ENCODE measurements around the gene KIZ.

Gene KIZ

GRCh38 chr20:21175433-21175832 lies 49.6 kb downstream of the KIZ start:
- no peak for DNase-seq (ENCODE audit: low read depth in 1 of 2, low spot score in 1 of 2)

DNA sequence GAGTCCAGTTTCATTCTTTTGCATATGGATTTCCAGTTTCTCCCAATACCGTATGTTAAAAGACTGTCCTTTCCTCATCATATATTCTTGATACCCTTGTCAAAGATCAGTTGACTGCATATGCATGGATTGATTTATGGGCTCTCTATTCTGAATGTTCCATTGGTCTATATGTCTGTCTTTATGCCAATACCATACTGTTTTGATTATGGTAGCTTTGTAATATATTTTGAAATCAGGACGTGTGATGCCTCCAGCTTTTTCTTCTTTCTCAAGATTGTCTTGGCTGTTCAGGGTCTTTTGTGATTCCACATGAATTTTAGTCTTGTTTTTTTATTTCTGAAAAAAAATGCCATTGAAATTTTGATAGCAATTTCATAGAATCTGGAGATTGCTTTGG lies 51.9 kb downstream of the KIZ start:
- no peak for DNase-seq (ENCODE audit: low read depth in 1 of 2, low spot score in 1 of 2)

GRCh38 chr20:21179757-21180156 lies 53.9 kb downstream of the KIZ start:
- DNase-seq (ENCODE audit: low read depth in 1 of 2, low spot score in 1 of 2): no peak

DNA sequence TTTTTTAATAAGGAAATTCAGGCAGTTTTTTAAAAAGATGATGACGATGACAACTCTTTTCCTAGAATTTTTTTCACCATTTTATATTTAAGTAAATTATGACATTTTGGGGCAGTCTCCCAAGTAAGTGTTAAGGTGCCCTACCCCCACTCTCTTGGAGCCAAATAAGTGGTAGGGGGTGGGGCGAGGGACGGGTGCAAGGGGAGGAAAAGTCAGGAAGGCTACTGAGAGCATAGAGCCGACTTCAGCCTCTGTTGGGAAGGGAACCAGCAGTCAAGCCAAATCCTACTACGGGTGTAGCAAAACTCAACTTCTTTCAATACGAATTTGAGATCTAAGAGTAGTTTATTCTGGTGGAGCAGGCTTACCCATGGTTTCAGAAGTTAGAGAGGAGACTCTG lies 54.4 kb downstream of the KIZ start:
- DNase-seq (ENCODE audit: low read depth in 1 of 2, low spot score in 1 of 2): no peak

- no peak for DNase-seq (ENCODE audit: low read depth in 1 of 2, low spot score in 1 of 2)
These were observed 55.1 kb downstream of the KIZ start for GRCh38 chr20:21181028-21181427.

GRCh38 chr20:21182832-21183563 lies 57.1 kb downstream of the KIZ start:
- DNase-seq (ENCODE audit: low read depth in 1 of 2, low spot score in 1 of 2): no peak

- no peak for DNase-seq (ENCODE audit: low read depth in 1 of 2, low spot score in 1 of 2)
These were observed 57.8 kb downstream of the KIZ start for GRCh38 chr20:21183722-21184121.

DNA sequence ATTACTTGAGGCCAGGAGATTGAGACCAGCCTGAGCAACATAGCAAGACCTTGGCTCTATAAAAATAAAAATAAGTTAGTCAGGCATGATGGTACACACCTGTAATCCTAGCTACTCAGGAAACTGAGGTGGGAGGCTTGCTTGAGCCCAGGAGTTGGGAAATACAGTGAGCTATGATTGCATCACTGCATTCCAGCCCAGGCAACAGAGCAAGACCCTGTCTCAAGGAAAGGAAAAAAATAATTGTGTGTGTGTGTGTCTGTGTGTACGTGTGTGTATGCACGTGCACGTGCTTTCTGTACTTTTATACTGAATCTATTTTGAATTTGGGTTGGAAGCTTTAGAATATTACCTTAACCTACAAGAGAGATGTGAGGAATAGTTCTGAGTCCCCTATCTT lies 58.9 kb downstream of the KIZ start:
- DNase-seq (ENCODE audit: low read depth in 1 of 2, low spot score in 1 of 2): no peak

GRCh38 chr20:21185849-21186248 lies 60.0 kb downstream of the KIZ start:
- no peak for DNase-seq (ENCODE audit: low read depth in 1 of 2, low spot score in 1 of 2)

DNA sequence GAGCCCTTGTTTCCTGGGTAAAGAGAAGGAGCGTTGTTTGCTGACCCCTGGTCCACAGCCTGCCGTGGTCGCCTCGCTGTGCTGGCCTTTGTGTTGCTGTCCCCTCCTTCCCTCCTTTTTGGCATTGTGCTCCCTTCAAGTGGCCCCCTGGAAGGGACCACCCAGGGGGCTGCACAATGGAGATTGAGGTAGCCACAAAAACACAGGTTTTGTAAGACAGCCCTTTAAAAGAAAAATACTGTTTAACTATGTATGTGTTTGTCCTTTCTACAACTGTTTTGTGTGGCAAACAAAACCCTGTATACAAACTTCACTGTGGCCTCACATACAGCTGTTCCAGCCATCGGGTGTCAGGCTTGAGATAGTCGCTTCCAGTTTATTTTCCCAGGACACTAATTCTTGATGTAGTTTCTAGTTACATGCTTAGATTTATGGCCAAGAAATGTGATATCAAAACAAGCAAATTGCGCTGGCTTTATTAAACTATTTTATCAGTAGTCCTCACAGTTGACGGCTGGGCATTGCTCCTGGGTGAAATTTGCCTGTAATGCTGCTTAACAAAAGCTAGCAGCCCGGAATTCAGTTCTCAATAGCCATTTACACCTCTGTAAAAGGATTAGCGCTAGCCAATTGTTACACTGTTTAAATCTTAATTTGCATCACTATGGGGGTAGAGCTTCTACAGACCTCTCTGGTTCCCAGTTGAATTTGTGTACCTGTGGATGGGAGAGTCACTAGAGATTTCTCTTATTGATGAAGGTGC lies 64.1 kb downstream of the KIZ start:
- DNase-seq (ENCODE audit: low read depth in 1 of 2, low spot score in 1 of 2): no peak

- no peak for DNase-seq (ENCODE audit: low read depth in 1 of 2, low spot score in 1 of 2)
These were observed 65.0 kb downstream of the KIZ start for GRCh38 chr20:21190869-21191268.

DNA sequence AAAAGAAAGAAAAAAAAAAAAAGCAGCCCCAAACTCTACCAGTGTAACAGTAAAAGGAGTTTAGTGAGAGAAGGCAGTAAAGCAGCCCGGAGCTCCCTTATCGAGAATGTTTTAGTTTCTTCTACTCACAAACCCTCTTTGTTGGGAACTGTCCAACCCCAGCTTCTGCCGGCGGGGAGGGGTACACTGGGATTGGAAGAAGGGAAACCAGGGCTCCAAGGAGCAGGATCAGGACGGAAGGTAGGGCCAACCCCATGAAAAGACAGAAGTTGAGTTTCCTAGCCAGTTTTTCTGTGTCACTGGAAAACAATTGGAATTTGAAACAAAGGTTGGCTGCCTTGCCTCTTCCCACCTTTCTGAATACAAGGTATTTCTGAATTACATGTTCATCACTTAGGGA lies 66.0 kb downstream of the KIZ start:
- no peak for DNase-seq (ENCODE audit: low read depth in 1 of 2, low spot score in 1 of 2)

DNA sequence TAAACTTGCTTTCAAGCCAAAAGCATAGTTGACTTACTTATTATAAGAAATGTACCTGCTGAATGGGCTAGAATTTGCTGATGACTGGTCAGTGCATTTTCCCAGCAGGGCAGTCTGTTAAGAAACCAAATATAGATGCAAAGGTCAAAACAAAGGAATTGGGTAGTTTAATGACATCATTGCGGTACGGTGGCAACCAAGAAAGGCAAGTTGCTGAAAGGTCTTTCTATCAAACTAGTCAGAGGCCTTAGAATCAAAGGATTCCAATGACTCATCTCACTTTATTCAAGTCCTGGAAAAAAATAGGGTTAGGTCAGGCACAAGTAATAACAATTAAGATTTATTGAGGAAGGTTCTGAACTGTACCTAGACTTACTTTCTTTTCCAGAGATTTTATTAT lies 76.4 kb downstream of the KIZ start:
- DNase-seq (ENCODE audit: low read depth in 1 of 2, low spot score in 1 of 2): no peak

GRCh38 chr20:21203088-21203656 lies 77.3 kb downstream of the KIZ start:
- no peak for DNase-seq (ENCODE audit: low read depth in 1 of 2, low spot score in 1 of 2)

DNA sequence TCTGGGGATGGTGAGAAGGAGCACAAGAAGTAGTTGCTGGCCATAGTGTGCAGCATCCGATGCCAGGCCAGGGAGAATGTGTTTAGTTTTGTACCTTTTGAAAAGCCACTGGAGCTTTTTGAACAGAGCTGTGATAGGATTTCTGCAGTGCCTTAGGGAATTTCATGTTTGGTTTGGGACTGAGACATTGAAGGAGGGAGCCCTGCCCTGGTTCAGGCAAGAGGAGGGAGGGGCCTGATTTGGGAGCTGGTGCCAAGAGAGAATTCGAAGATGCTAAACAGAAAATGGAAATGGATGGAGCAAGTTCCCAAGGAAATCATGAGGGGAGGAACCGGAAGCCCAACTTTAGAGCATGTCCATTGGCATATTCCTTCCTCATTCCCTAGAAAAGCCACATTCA lies 80.7 kb downstream of the KIZ start:
- DNase-seq (ENCODE audit: low read depth in 1 of 2, low spot score in 1 of 2): no peak

GRCh38 chr20:21208999-21209398 lies 83.1 kb downstream of the KIZ start:
- no peak for DNase-seq (ENCODE audit: low read depth in 1 of 2, low spot score in 1 of 2)

- no peak for DNase-seq (ENCODE audit: low read depth in 1 of 2, low spot score in 1 of 2)
These were observed 83.8 kb downstream of the KIZ start for GRCh38 chr20:21209668-21210067.

- DNase-seq (ENCODE audit: low read depth in 1 of 2, low spot score in 1 of 2): no peak
These were observed 87.8 kb downstream of the KIZ start for GRCh38 chr20:21213691-21214090.

GRCh38 chr20:21214431-21214830 lies 88.5 kb downstream of the KIZ start:
- DNase-seq (ENCODE audit: low read depth in 1 of 2, low spot score in 1 of 2): no peak

GRCh38 chr20:21219686-21220085 lies 93.8 kb downstream of the KIZ start:
- DNase-seq (ENCODE audit: low read depth in 1 of 2, low spot score in 1 of 2): no peak

DNA sequence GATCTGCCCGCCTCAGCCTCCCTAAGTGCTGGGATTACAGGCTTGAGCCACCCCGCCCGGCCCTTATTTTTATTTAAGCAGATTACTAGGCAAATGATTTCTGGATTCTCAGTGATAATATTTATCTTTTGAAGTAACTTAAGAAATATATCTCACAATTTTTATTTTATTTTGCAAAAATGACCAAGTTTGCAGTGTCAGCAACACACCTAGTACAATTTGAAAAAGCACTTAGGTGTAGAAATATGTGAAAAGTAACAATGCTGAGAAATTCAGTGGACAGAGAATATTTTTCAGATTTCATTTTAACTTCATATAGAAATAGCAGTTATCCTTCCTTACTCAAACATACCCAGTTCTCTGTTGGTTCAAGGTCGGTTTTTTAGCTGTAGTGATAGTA lies 98.3 kb downstream of the KIZ start:
- no peak for DNase-seq (ENCODE audit: low read depth in 1 of 2, low spot score in 1 of 2)

DNA sequence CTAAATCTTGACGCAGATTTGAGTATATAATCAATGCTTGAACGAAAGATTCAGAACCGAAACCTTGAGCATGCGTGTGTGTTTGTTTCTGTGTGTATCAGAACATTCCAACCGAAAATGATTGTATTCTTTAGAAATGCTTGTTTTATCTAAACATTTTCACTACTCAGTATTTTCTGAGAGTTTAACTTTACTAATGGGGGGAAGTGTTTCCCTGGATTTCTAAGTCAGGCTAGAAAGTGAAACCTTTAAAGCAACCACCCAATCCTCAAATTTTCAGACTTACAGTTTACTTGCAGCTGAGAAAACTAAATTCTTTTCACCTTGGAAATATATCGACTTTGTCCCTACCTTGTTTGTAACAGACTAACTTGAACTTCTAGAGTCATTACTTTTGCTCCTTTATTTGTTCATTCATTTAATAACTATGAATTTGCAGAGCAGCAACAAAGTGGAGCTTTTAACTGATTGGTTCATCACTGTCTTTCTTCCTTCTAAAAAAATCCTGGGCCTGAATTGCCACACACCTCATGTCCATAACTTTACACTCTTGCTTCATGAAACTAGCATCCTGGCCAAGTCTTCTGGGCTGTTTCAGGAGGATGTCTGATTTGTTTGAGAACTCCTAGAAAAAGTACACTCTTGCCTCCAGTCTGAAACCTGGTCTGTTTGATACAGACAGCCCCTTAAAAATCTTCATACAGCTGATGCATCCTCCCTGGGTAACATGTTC lies 99.5 kb downstream of the KIZ start:
- no peak for DNase-seq (ENCODE audit: low read depth in 1 of 2, low spot score in 1 of 2)

All from stimulated activated CD4-positive, alpha-beta T cell treated with anti-CD3 and anti-CD28 coated beads, Interleukin-15, amount 100 ng/mL, for 1 hour (primary cell).